Activated CD8-positive, alpha-beta memory T cell treated with anti-CD3 and anti-CD28 coated beads, Interleukin-2, amount 10 ng/mL, durations not matched to agents 7 days and 5 days (primary cell): ENCODE measurements around the gene PRR5L. TPM values are rescaled to one million over a fixed set of nuclear protein-coding genes. Genes with fewer than 3 reads are reported as not detected.
"Not testable (repeated sequence)": the region's sequence is repeated elsewhere in the genome, so short reads cannot be mapped to it uniquely, and the experiment has no call there.

Source experiments
- ATAC-seq: fragments of 150-1000 bp; cut with Tn5 transposase; one replicate; pipeline ENCODE4 v1.10.0; 2021; ENCODE audit warnings: moderate library complexity
- CTCF ChIA-PET: fragments of 350-600 bp; sonication (Branson Sonifier 250); formaldehyde crosslinking; loops from one replicate; lab custom pipeline; 2021; ENCODE audit warnings: antibody characterized with exemption; lab: Charles Lee
- DNase-seq: peaks from one replicate; pipeline ENCODE4 v3.0.0-alpha.2; 2020
- H3K27ac Mint-ChIP-seq: one replicate; pipeline ENCODE4 v1.8.0; 2021; ENCODE audit warnings: mild to moderate bottlenecking, mixed read lengths
- H3K27me3 Mint-ChIP-seq: one replicate; pipeline ENCODE4 v1.8.0; 2021; ENCODE audit warnings: mixed read lengths
- H3K36me3 Mint-ChIP-seq: one replicate; pipeline ENCODE4 v1.8.0; 2021; ENCODE audit warnings: mild to moderate bottlenecking, mixed read lengths
- H3K4me1 Mint-ChIP-seq: one replicate; pipeline ENCODE4 v1.8.0; 2021; ENCODE audit warnings: mixed read lengths
- H3K4me3 Mint-ChIP-seq: one replicate; pipeline ENCODE4 v1.8.0; 2021; ENCODE audit warnings: mild to moderate bottlenecking, moderate library complexity, mixed read lengths
- H3K9me3 Mint-ChIP-seq: one replicate; pipeline ENCODE4 v1.8.0; 2022; ENCODE audit warnings: low read depth, mixed read lengths
- total RNA-seq, 2 experiments: library from RNA; stranded (reverse); gene quantifications; one replicate each; pipeline ENCODE4 v1.2.3, GENCODE V29; 2021

The PRR5L gene
- total RNA-seq, 2 experiments from 2014 or later, result 6.6 to 11.1 TPM

DNA sequence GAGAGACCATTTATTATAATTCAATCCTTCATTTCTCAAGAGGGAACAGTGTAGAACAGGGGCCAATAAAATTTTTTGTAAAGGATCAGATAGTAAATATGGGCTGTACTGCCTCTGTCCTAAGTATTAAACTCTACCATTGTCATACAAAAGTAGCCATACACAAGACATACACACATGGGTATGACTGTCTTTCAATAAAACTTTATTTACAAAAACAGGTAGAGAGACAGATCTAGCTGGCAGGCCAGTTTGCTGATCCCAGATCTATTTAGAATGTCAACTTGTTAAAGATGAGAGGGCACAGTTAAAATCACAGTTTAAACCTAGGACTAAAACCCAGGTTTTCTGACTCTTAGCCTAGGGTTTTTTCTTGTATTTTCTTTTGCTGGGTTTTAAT lies 197.2 kb downstream of the PRR5L start:
- no peak for ATAC-seq
- Mint-ChIP-seq H3K4me1 (peaks cover 6% of the 10 kb centered on the region), H3K36me3 (peaks cover 30% of the 10 kb centered on the region), H3K27me3 (no peaks in the 10 kb centered on the region), H3K27ac (no peak overlapping the region), H3K4me3 (no peak overlapping the region), H3K9me3 (no peaks in the 10 kb centered on the region)
- CTCF ChIA-PET, result interaction anchor here (0.7 to 6.0 kb wide), 31 partner anchors 9 to 751 kb away, joined by 3 to 71 read pairs (median 4); partner anchors contain the start of genes COMMD9, PRR5L and TRAF6
- DNase-seq, result no peak

DNA sequence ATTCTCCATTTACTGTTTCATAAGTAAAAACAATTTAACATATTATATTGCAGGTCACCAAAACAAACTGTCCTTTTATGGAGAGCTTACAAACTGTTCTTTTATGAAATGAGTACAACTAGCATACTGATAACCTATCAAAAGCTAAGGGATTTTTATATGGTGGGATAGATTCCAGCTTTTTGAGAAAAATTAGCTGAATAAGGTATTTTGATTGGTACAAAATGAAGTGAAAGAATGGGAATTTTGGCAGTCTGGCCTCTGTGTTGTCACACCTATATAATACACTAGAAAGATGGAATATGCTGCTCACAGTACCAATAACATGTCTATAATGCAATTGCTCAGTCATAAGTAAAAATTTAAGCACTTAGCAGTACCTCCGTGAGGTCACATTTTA lies 202.6 kb downstream of the PRR5L start:
- CTCF ChIA-PET, result interaction anchor here (1.0 to 2.2 kb wide), 5 partner anchors 11 to 206 kb away, joined by 3 to 6 read pairs (median 4); partner anchors contain the start of gene TRAF6
- Mint-ChIP-seq H3K27me3 (no peaks in the 10 kb centered on the region), H3K4me3 (no peak overlapping the region), H3K27ac (no peak overlapping the region), H3K36me3 (peaks cover 13% of the 10 kb centered on the region), H3K4me1 (peaks cover 23% of the 10 kb centered on the region), H3K9me3 (no peaks in the 10 kb centered on the region)
- DNase-seq (no peak), ATAC-seq (no peak)

GRCh38 chr11:36499315-36499714 lies 203.2 kb downstream of the PRR5L start:
- H3K36me3 Mint-ChIP-seq, result peaks cover 12% of the 10 kb centered on the region
- ATAC-seq (no peak), DNase-seq (no peak)
- no peak overlapping the region for H3K4me3 Mint-ChIP-seq
- CTCF ChIA-PET, result interaction anchor here (0.7 to 2.2 kb wide), 4 partner anchors 11 to 65 kb away, joined by 3 to 6 read pairs (median 4); partner anchors contain the start of gene TRAF6
- H3K4me1 Mint-ChIP-seq, result peaks cover 23% of the 10 kb centered on the region
- no peaks in the 10 kb centered on the region for H3K27me3 Mint-ChIP-seq
- H3K27ac Mint-ChIP-seq, result no peak overlapping the region
- H3K9me3 Mint-ChIP-seq, result no peaks in the 10 kb centered on the region

- peak; percentile 36 for ATAC-seq
- DNase-seq, result no peak
- Mint-ChIP-seq H3K27ac (no peak overlapping the region), H3K4me1 (peaks cover 26% of the 10 kb centered on the region), H3K27me3 (no peaks in the 10 kb centered on the region), H3K9me3 (no peaks in the 10 kb centered on the region), H3K36me3 (peaks cover 13% of the 10 kb centered on the region), H3K4me3 (no peak overlapping the region)
- CTCF ChIA-PET, result interaction anchor here (1.3 to 2.2 kb wide), 3 partner anchors 10 to 208 kb away, joined by 5 to 12 read pairs (median 6); partner anchors contain the start of gene TRAF6
Measured at GRCh38 chr11:36500315-36500721, 204.2 kb downstream of the PRR5L start.

- no peaks in the 10 kb centered on the region for H3K27me3 Mint-ChIP-seq
- H3K4me3 Mint-ChIP-seq, result no peak overlapping the region
- H3K9me3 Mint-ChIP-seq, result no peaks in the 10 kb centered on the region
- ATAC-seq (no peak), DNase-seq (no peak)
- H3K4me1 Mint-ChIP-seq, result peaks cover 28% of the 10 kb centered on the region
- no peak overlapping the region for H3K27ac Mint-ChIP-seq
- peaks cover 13% of the 10 kb centered on the region for H3K36me3 Mint-ChIP-seq
- CTCF ChIA-PET, result interaction anchor here (2.1 to 4.8 kb wide), 3 partner anchors 8 to 209 kb away, joined by 5 to 34 read pairs (median 12); partner anchors contain the start of gene TRAF6
Measured at GRCh38 chr11:36501236-36501635, 205.1 kb downstream of the PRR5L start.

GRCh38 chr11:36507824-36508489 lies 211.9 kb downstream of the PRR5L start:
- Mint-ChIP-seq H3K27me3 (no peaks in the 10 kb centered on the region), H3K9me3 (no peaks in the 10 kb centered on the region), H3K4me1 (peaks cover 22% of the 10 kb centered on the region), H3K4me3 (peak overlapping the region; percentile 93), H3K27ac (peak overlapping the region; percentile 36), H3K36me3 (peaks cover 2% of the 10 kb centered on the region)
- CTCF ChIA-PET, result interaction anchor here (1.0 to 3.6 kb wide), 4 partner anchors 14 to 242 kb away, joined by 3 to 41 read pairs (median 4); no protein-coding TSS in a partner anchor
- DNase-seq (no peak), ATAC-seq (no peak)

DNA sequence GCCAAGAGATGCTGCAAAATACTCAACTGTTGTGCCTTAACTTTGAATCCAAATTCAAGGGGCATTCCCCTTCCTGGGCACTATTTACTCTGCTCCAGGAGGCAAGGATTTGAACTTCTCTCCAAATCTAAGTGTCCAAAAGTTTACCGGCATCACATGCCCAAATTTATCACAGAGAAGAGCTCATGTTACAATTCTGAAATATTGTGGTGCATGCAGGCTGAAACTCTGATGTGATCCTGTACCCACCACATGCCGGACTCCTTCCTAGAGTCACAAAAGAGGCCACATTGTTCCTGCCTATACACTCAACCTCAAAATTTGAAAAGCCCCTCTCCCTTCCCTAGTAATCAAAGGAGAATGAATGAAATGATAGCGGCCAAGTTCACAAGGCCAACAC lies 212.7 kb downstream of the PRR5L start:
- H3K4me3 Mint-ChIP-seq, result peak overlapping the region; percentile 93
- no peak for DNase-seq

GRCh38 chr11:36509201-36509639 lies 213.1 kb downstream of the PRR5L start:
- no peak for DNase-seq
- peak overlapping the region; percentile 90 for H3K27ac Mint-ChIP-seq
- H3K36me3 Mint-ChIP-seq, result peaks cover 2% of the 10 kb centered on the region
- no peaks in the 10 kb centered on the region for H3K9me3 Mint-ChIP-seq
- H3K4me3 Mint-ChIP-seq, result peak overlapping the region; percentile 93
- peaks cover 22% of the 10 kb centered on the region for H3K4me1 Mint-ChIP-seq
- ATAC-seq, result no peak
- H3K27me3 Mint-ChIP-seq, result no peaks in the 10 kb centered on the region
- CTCF ChIA-PET, result interaction anchor here (1.1 to 3.6 kb wide), 4 partner anchors 15 to 244 kb away, joined by 3 to 41 read pairs (median 4); no protein-coding TSS in a partner anchor

More for the DNA sequence above, 212.7 kb downstream of the PRR5L start:
- Mint-ChIP-seq H3K9me3 (no peaks in the 10 kb centered on the region), H3K27ac (peak overlapping the region; percentile 90), H3K36me3 (peaks cover 2% of the 10 kb centered on the region), H3K27me3 (no peaks in the 10 kb centered on the region), H3K4me1 (peaks cover 22% of the 10 kb centered on the region)
- ATAC-seq, result no peak
- CTCF ChIA-PET, result interaction anchor here (1.0 to 3.6 kb wide), 4 partner anchors 14 to 243 kb away, joined by 3 to 41 read pairs (median 4); no protein-coding TSS in a partner anchor

- Mint-ChIP-seq H3K9me3 (no peaks in the 10 kb centered on the region), H3K27me3 (no peaks in the 10 kb centered on the region), H3K27ac (peak within 1 kb of the TSS; percentile 90), H3K4me1 (peaks cover 19% of the 10 kb centered on the region), H3K36me3 (peaks cover 2% of the 10 kb centered on the region), H3K4me3 (peak within 1 kb of the TSS; percentile 93)
- CTCF ChIA-PET, result interaction anchor here (0.6 to 3.6 kb wide), 11 partner anchors 9 to 220 kb away, joined by 3 to 41 read pairs (median 3); partner anchors contain the start of gene PRR5L
- peak; percentile 91 for DNase-seq
- peak; percentile 97 for ATAC-seq
Measured at GRCh38 chr11:36509694-36510593, 213.9 kb downstream of the PRR5L start, which contains the start of gene TRAF6. TRAF6 (minus strand) TSS chr11:36510272; CDS start chr11:36501515, 8,757 bp downstream.

DNA sequence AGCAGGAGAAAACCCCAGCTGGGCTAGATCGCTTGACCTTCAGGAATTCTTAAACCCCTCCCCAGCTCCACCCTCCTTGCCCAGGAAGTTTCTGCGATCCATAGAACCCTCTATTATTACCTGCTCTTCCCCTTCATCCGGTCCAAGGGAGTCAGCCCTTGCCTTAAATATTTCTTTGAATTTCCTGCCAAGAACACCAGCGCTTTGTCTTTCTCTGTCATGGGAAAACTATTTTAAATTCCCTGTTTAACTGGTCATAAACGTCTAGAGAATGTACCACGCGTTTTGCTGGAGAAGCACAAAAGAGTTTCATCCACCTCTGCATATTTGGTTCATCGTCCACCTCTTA lies 214.5 kb downstream of the PRR5L start:
- Mint-ChIP-seq H3K4me1 (peaks cover 17% of the 10 kb centered on the region), H3K9me3 (no peaks in the 10 kb centered on the region), H3K4me3 (peak overlapping the region; percentile 93), H3K27me3 (no peaks in the 10 kb centered on the region), H3K36me3 (no peaks in the 10 kb centered on the region), H3K27ac (peak overlapping the region; percentile 90)
- DNase-seq (no peak), ATAC-seq (no peak)
- CTCF ChIA-PET, result interaction anchor here (0.8 to 3.6 kb wide), 9 partner anchors 10 to 218 kb away, joined by 3 to 41 read pairs (median 4); partner anchors contain the start of gene PRR5L

- peak overlapping the region; percentile 90 for H3K27ac Mint-ChIP-seq
- CTCF ChIA-PET, result interaction anchor here (0.8 to 3.6 kb wide), 7 partner anchors 10 to 215 kb away, joined by 3 to 41 read pairs (median 4); partner anchors contain the start of gene PRR5L
- not testable (repeated sequence) for H3K27me3 Mint-ChIP-seq, DNase-seq, H3K9me3 Mint-ChIP-seq, H3K36me3 Mint-ChIP-seq, ATAC-seq
- peak overlapping the region; percentile 93 for H3K4me3 Mint-ChIP-seq
- peaks cover 17% of the 10 kb centered on the region for H3K4me1 Mint-ChIP-seq
Measured at GRCh38 chr11:36511062-36511461, 215.0 kb downstream of the PRR5L start.

DNA sequence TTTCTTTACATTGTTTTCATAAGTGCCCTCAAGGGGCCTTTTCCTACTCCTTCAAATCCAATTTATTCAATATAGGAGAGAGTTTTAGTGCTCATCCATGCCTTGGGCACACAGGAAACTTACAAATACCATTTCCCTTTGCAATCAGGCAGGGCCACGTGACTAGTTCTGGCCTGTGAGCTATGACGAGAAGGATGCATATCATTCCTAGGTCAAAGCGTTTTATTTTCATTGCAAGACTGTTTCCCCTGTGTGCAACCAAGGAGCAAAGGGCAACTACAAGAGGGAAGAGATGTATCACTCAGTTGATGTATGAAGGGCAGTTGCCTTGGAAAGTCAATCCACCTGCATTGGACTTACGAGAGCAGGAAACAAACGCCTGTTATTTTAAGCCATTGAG lies 215.9 kb downstream of the PRR5L start:
- H3K4me1 Mint-ChIP-seq, result peaks cover 17% of the 10 kb centered on the region
- no peaks in the 10 kb centered on the region for H3K9me3 Mint-ChIP-seq
- H3K27ac Mint-ChIP-seq, result no peak overlapping the region
- peaks cover 4% of the 10 kb centered on the region for H3K27me3 Mint-ChIP-seq
- ATAC-seq, result no peak
- H3K4me3 Mint-ChIP-seq, result no peak overlapping the region
- CTCF ChIA-PET, result interaction anchor here (0.8 kb wide), 1 partner anchor 19 kb away, joined by 3 read pairs; no protein-coding TSS in a partner anchor
- no peaks in the 10 kb centered on the region for H3K36me3 Mint-ChIP-seq
- no peak for DNase-seq
